CD4-positive, alpha-beta T cell (primary cell): ENCODE results near the gene INSYN2A. TPM values are rescaled to one million over a fixed set of nuclear protein-coding genes. Genes with fewer than 3 reads are reported as not detected.

Source experiments
- ATAC-seq: fragments of 200-7000 bp; cut with Tn5 transposase; one replicate; pipeline ENCODE4 v1.10.0; 2022; ENCODE audit warnings: mild to moderate bottlenecking; ENCODE audit not compliant: poor library complexity
- CTCF ChIA-PET: fragments of 350-600 bp; sonication (Branson Sonifier 250); formaldehyde crosslinking; loops from one replicate; lab custom pipeline; 2021; ENCODE audit warnings: antibody characterized with exemption, inconsistent platforms; lab: Charles Lee
- POLR2A ChIA-PET: fragments of 350-600 bp; sonication (Branson Sonifier 250); formaldehyde crosslinking; loops from one replicate; lab custom pipeline; 2021; ENCODE audit warnings: antibody characterized with exemption, inconsistent platforms; lab: Charles Lee
- DNase-seq, 14 experiments: peaks; one replicate each; pipeline ENCODE4 v3.0.0-alpha.2; 2013 to 2020; ENCODE audit warnings: mixed read lengths in 2 of 14
- H3K27ac ChIP-seq, 2 donors: one replicate each; pipeline versions ENCODE4 v1.5.1 to v1.7.0; 2013; ENCODE audit warnings: low read length in 2 of 2, low read depth in 1 of 2, mild to moderate bottlenecking in 1 of 2
- H3K27me3 ChIP-seq, 2 experiments: 1 replicate in 1 of 2; 2 replicates in 1 of 2; pipeline versions ENCODE4 v1.6.1 to v1.7.0; 2013; ENCODE audit warnings: low read length in 2 of 2, control low read depth in 1 of 2, mild to moderate bottlenecking in 1 of 2, moderate library complexity in 1 of 2; ENCODE audit not compliant: insufficient read depth in 2 of 2, control insufficient read depth in 1 of 2
- H3K36me3 ChIP-seq: one replicate; pipeline ENCODE4 v1.6.1; 2013; ENCODE audit warnings: low read length, control low read depth; ENCODE audit not compliant: insufficient read depth
- H3K4me1 ChIP-seq: one replicate; pipeline ENCODE4 v1.6.1; 2013; ENCODE audit warnings: low read length, control low read depth; ENCODE audit not compliant: insufficient read depth
- H3K4me3 ChIP-seq: one replicate; pipeline ENCODE4 v1.5.1; 2013; ENCODE audit warnings: mild to moderate bottlenecking, low read length, moderate library complexity
- H3K9me3 ChIP-seq, 2 experiments: 1 replicate in 1 of 2; 2 replicates in 1 of 2; pipeline versions ENCODE4 v1.6.1 to v1.7.0; 2013; ENCODE audit warnings: low read length in 2 of 2, mild to moderate bottlenecking in 2 of 2, control low read depth in 1 of 2, moderate library complexity in 1 of 2; ENCODE audit not compliant: control insufficient read depth in 1 of 2, insufficient read depth in 1 of 2
- H3K27ac Mint-ChIP-seq: one replicate; pipeline ENCODE4 v1.8.0; 2020; ENCODE audit warnings: mixed read lengths
- H3K27me3 Mint-ChIP-seq: one replicate; pipeline ENCODE4 v1.8.0; 2021; ENCODE audit warnings: mixed read lengths
- H3K36me3 Mint-ChIP-seq: one replicate; pipeline ENCODE4 v1.8.0; 2021; ENCODE audit warnings: low read depth, mixed read lengths
- H3K4me1 Mint-ChIP-seq: one replicate; pipeline ENCODE4 v1.8.0; 2021; ENCODE audit warnings: low read depth, mixed read lengths
- H3K4me3 Mint-ChIP-seq: one replicate; pipeline ENCODE4 v1.8.0; 2020; ENCODE audit warnings: mild to moderate bottlenecking, mixed read lengths
- H3K9me3 Mint-ChIP-seq: one replicate; pipeline ENCODE4 v1.8.0; 2020; ENCODE audit warnings: mixed read lengths
- intact Hi-C, 2 experiments: fragments of 100-400 bp; cut with DNase I in 1 of 2; cut with micrococcal nuclease in 1 of 2; formaldehyde crosslinking; loops; one replicate each; pipeline versions ENCODE4 v1.15.1 to v1.9.0; 2023 to 2025; cut with DNase I, micrococcal nuclease
- total RNA-seq, 174 experiments: library from RNA in 2 of 174; stranded (reverse) in 2 of 174; gene quantifications; one replicate each; pipeline ENCODE4 v1.2.3 and lab custom pipeline; 2021 to 2026
- TF ChIP-seq, protein P1 (sequence below): fragments of 200-600 bp; IDR thresholded peaks from one replicate; pipeline ENCODE4 v1.8.0; 2022; ENCODE audit warnings: antibody characterized with exemption, mild to moderate bottlenecking

The INSYN2A gene
- total RNA-seq, 2 experiments from 2014 or later, result not detected

DNA sequence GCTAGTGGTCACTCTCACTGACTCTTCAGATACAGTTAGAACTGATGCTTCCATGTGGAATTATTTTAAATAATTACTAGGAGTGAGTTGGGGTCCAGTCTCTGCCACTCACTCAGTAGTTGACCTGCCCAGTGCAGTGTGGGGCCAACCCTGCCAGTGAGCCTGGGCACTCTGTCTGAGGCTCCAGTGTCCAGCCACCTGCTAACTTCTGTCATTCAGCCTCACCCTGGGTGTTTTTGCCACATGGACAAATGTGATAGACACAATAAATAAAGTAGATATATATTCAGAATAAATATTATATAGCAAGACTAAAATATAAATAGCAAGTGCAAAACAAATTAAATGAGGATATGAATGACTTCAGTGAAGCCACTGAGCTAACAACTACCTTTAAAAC, 7.2 kb downstream of the INSYN2A start:
- peaks cover 4 to 18% of the 10 kb centered on the region in 2 experiments for H3K27me3 ChIP-seq
- no peaks in the 10 kb centered on the region for H3K36me3 ChIP-seq
- H3K4me3 ChIP-seq, result no peak overlapping the region
- H3K27ac ChIP-seq, result no peak overlapping the region
- ATAC-seq (no peak), DNase-seq (no peak)
- H3K9me3 ChIP-seq, result no peaks in the 10 kb centered on the region
- Mint-ChIP-seq H3K27me3 (peaks cover 36% of the 10 kb centered on the region), H3K9me3 (no peaks in the 10 kb centered on the region), H3K27ac (no peak overlapping the region), H3K4me3 (no peak overlapping the region), H3K36me3 (no peaks in the 10 kb centered on the region), H3K4me1 (no peaks in the 10 kb centered on the region)
- H3K4me1 ChIP-seq, result no peaks in the 10 kb centered on the region
- POLR2A ChIA-PET, result no interaction called here
- intact Hi-C loops, result no loop called here
- CTCF ChIA-PET, result no interaction called here
- TF ChIP-seq, protein P1, sequence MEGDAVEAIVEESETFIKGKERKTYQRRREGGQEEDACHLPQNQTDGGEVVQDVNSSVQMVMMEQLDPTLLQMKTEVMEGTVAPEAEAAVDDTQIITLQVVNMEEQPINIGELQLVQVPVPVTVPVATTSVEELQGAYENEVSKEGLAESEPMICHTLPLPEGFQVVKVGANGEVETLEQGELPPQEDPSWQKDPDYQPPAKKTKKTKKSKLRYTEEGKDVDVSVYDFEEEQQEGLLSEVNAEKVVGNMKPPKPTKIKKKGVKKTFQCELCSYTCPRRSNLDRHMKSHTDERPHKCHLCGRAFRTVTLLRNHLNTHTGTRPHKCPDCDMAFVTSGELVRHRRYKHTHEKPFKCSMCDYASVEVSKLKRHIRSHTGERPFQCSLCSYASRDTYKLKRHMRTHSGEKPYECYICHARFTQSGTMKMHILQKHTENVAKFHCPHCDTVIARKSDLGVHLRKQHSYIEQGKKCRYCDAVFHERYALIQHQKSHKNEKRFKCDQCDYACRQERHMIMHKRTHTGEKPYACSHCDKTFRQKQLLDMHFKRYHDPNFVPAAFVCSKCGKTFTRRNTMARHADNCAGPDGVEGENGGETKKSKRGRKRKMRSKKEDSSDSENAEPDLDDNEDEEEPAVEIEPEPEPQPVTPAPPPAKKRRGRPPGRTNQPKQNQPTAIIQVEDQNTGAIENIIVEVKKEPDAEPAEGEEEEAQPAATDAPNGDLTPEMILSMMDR, result no peak

DNA sequence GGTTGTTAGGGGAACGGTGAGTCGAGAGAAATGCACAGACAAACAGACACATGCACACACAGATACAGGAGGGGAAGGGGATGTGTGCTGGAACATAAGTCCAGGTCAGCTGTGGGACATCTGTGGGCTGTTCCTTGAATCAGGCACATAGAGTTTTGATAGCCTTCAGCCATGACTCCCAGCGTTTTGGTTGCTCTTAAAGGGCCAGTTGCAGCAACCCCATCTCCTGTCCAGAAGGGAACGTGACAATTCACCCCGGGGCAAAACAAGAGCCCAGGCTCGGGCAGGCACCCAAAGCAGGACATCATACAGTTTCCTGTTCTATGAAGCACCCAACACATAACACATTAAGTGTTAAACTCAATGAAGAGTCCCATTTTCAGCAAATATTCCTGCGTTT, 9.6 kb downstream of the INSYN2A start:
- no peaks in the 10 kb centered on the region for H3K4me1 ChIP-seq
- H3K27me3 Mint-ChIP-seq, result peaks cover 18% of the 10 kb centered on the region
- no peak overlapping the region for H3K27ac Mint-ChIP-seq
- no peak overlapping the region for H3K4me3 ChIP-seq
- H3K36me3 ChIP-seq, result no peaks in the 10 kb centered on the region
- TF ChIP-seq, protein P1, result no peak
- ATAC-seq (no peak), DNase-seq (no peak)
- H3K9me3 Mint-ChIP-seq, result no peaks in the 10 kb centered on the region
- H3K36me3 Mint-ChIP-seq, result no peaks in the 10 kb centered on the region
- intact Hi-C loops, result no loop called here
- H3K4me3 Mint-ChIP-seq, result no peak overlapping the region
- CTCF ChIA-PET, result no interaction called here
- POLR2A ChIA-PET, result no interaction called here
- H3K27me3 ChIP-seq, result no peaks in the 10 kb centered on the region
- no peaks in the 10 kb centered on the region for H3K9me3 ChIP-seq
- no peak overlapping the region for H3K27ac ChIP-seq
- no peaks in the 10 kb centered on the region for H3K4me1 Mint-ChIP-seq

DNA sequence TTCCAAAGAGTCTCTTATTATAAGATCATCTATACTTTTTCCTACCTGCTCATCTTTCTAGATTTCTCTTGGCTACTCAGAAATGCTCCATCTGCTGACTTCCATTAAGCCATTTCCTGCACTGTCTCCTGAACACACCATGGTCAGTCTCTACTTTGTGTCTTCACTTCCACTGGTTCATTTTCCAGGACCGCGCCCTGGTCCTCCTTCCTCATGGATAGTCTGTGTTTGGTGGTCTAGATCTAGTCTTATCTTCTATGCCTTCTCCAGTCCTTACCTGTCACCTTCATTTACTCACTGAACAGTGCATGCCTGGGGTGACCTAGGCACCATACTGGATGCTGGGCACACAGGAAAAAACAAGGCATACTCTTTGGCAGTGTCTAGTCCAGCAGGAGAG, 11.8 kb downstream of the INSYN2A start:
- TF ChIP-seq, protein P1, result no peak
- no peaks in the 10 kb centered on the region for H3K9me3 Mint-ChIP-seq
- ChIA-PET CTCF (no interaction called here), POLR2A (no interaction called here)
- no peak overlapping the region for H3K4me3 Mint-ChIP-seq
- peaks cover 6% of the 10 kb centered on the region for H3K27me3 Mint-ChIP-seq
- Histone ChIP-seq H3K27me3 (no peaks in the 10 kb centered on the region), H3K4me1 (no peaks in the 10 kb centered on the region), H3K9me3 (no peaks in the 10 kb centered on the region), H3K4me3 (no peak overlapping the region), H3K36me3 (no peaks in the 10 kb centered on the region), H3K27ac (no peak overlapping the region)
- DNase-seq (no peak), ATAC-seq (no peak)
- H3K36me3 Mint-ChIP-seq, result no peaks in the 10 kb centered on the region
- no peaks in the 10 kb centered on the region for H3K4me1 Mint-ChIP-seq
- intact Hi-C loops, result no loop called here
- H3K27ac Mint-ChIP-seq, result no peak overlapping the region
